Glomerular visceral epithelial cell (primary cell): ENCODE results near the gene HFM1.

ENCODE experiments used
- DNase-seq: peaks from one replicate; pipeline ENCODE4 v3.0.0-alpha.2; 2016; ENCODE audit errors: extremely low spot score

HFM1 gene

DNA sequence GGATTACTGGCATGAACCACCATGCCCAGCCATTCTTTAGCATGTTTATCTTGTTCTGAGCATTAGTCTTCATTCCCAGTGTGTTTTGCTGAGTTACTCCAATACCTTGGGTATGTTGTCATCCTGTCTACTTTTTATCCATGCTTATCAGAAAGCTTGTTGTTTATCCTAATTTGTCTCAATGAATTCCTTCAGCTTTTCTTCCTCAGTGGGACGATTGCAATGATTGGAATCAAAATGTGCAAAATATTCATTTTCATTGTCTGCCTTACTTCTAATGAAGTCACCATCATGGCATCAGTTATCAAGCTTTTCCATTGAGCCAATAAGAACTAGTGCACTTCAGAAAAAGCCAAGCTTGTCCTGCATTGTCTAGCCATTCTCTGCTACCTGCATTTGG is 170.5 kb downstream of the HFM1 start:
- DNase-seq = no peak

GRCh38 chr1:91226741-91227140 is 177.9 kb downstream of the HFM1 start:
- no peak for DNase-seq

- DNase-seq = no peak
These were observed 179.8 kb downstream of the HFM1 start for GRCh38 chr1:91224878-91225277.

DNA sequence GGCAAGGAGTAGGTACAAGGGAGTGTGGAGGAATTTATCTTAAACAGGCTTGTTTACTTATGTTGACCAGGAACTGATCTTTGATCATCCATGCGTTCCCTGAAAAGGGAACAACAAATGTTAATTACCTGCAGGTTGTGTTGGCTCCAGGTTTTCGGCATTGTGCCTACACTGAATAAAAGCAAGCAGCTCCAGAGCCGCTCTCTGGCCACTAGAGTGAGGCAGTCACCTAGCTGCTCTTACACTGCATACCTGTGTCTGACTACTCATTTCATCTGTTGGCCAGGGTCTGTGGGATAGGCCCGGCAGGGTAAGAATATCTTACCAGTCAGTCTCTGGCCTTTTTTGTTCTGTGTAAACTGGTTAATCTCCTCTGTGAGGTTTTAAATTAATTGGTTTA is 183.6 kb downstream of the HFM1 start:
- DNase-seq = no peak

DNA sequence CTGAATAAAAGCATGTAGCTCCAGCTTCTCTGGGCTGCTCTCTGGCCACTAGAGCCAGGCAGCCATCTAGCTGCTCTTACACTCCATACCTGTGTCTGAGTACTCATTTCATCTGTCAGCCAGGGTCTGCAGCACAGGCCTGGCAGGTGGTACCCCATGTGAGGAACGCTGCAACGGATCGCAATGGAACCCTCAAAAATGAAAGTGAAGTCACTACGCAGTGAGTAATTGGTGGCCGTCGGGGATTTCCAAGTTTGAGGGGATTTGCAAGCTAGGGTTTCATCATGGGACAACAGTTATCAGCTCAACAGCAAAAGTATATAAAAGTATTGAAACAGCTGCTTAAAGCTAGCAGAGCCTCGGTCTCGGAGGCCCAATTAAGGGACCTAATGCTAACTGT is 186.7 kb downstream of the HFM1 start:
- no peak for DNase-seq
